ENCODE results near the gene SLC39A11. TPM values are rescaled to one million over a fixed set of nuclear protein-coding genes. Genes with fewer than 3 reads are reported as not detected.

Gene SLC39A11
- total RNA-seq, 1 experiment from 2014 or later, result 15.2 TPM

- Histone ChIP-seq H3K79me1 (ENCODE audit: insufficient read depth, low read depth, low read length, poor library complexity, severe bottlenecking) (no peaks in the 10 kb centered on the region), H2BK20ac (ENCODE audit: low read depth, low read length, poor library complexity, severe bottlenecking) (no peak overlapping the region), H2BK120ac (ENCODE audit: low read depth, low read length, poor library complexity, severe bottlenecking) (no peak overlapping the region), H3K27me3 (ENCODE audit: insufficient read depth, low read length) (no peaks in the 10 kb centered on the region), H3K4me1 (ENCODE audit: insufficient read depth, low read length) (no peaks in the 10 kb centered on the region), H3K23me2 (ENCODE audit: insufficient read length, low read depth, low read length, poor library complexity, severe bottlenecking) (no peaks in the 10 kb centered on the region), H3K23ac (ENCODE audit: insufficient read length, low read depth, low read length) (no peak overlapping the region), H3K56ac (ENCODE audit: insufficient read length, low read depth, low read length) (no peak overlapping the region), H4K8ac (replicated peaks; ENCODE audit: insufficient read length, low read depth, low read length) (no peak overlapping the region), H3K4ac (ENCODE audit: low read depth, low read length) (no peak overlapping the region), H4K5ac (ENCODE audit: insufficient read length, low read depth, low read length) (no peak overlapping the region), H2BK15ac (ENCODE audit: low read depth, low read length) (no peak overlapping the region), H2BK5ac (ENCODE audit: insufficient read length, low read length) (no peak overlapping the region), H2BK12ac (ENCODE audit: insufficient read length, low read depth, low read length) (no peak overlapping the region), H3K9me3 (ENCODE audit: control insufficient read depth, low read depth, low read length) (no peaks in the 10 kb centered on the region), H4K20me1 (ENCODE audit: control insufficient read depth, insufficient read depth, insufficient read length) (no peaks in the 10 kb centered on the region), H3K4me2 (ENCODE audit: insufficient read depth, insufficient read length, low read length) (no peak overlapping the region), H3K79me2 (ENCODE audit: insufficient read depth, low read length) (no peaks in the 10 kb centered on the region), H2AK5ac (ENCODE audit: insufficient read length, low read length) (no peak overlapping the region), H3T11ph (ENCODE audit: low read length) (no peak overlapping the region), H3K9ac (ENCODE audit: extremely low read depth, insufficient read length, low read length) (no peak overlapping the region), H3K27ac (ENCODE audit: insufficient read length, low read depth, low read length) (no peak overlapping the region), H3K18ac (ENCODE audit: insufficient read length, low read depth, low read length) (no peak overlapping the region), H3K14ac (ENCODE audit: insufficient read depth, low read length) (no peak overlapping the region), H4K91ac (ENCODE audit: insufficient read length, low read depth, low read length) (no peak overlapping the region), H2AFZ (ENCODE audit: low read length) (no peak overlapping the region)
- Mint-ChIP-seq H3K27me3 (ENCODE audit: low read depth) (no peaks in the 10 kb centered on the region; the same call in 1 of the 2 replicates), H3K4me3 (no peak overlapping the region), H3K36me3 (ENCODE audit: insufficient read depth in 1 of 3, low read depth in 3 of 3) (no peaks in the 10 kb centered on the region; a peak in 1 of 7 replicates), H3K9me3 (no peaks in the 10 kb centered on the region), H3K4me1 (no peaks in the 10 kb centered on the region), H3K27ac (no peak overlapping the region)
- no peak for DNase-seq
- TF ChIP-seq CTCF (conservative IDR thresholded peaks at IDR 0.05), result no peak
- WGBS (ENCODE audit: extremely low coverage, insufficient read length, low lambda C conversion rate), result no CpG with 5 or more reads among the region's 8 CpGs
Observed at GRCh38 chr17:72887322-72887721, 205.2 kb downstream of the SLC39A11 start.
